CD14-positive monocyte (primary cell): ENCODE measurements around the gene PAK2. TPM values are rescaled to one million over a fixed set of nuclear protein-coding genes. Genes with fewer than 3 reads are reported as not detected.

ENCODE experiments used
- DNase-seq, 3 donors: peaks; one replicate each; pipeline ENCODE4 v3.0.0-alpha.2; 2011 to 2022
- H2AFZ ChIP-seq: 2 replicates; pipeline ENCODE4 v1.6.0; 2012; ENCODE audit warnings: mild to moderate bottlenecking, low read depth, low read length, inconsistent platforms; ENCODE audit not compliant: insufficient read depth, poor library complexity, severe bottlenecking
- H3K27ac ChIP-seq, 2 donors: 1 replicate in 1 of 2; 2 replicates in 1 of 2; pipeline ENCODE4 v1.5.1; 2012 to 2013; ENCODE audit warnings: low read length in 2 of 2, control low read depth in 1 of 2, inconsistent platforms in 1 of 2, low read depth in 1 of 2, mild to moderate bottlenecking in 1 of 2
- H3K27me3 ChIP-seq, 2 donors: one replicate each; pipeline versions ENCODE4 v1.6.0 to v1.6.1; 2011 to 2013; ENCODE audit warnings: low read length in 2 of 2; ENCODE audit not compliant: control insufficient read depth in 2 of 2, insufficient read depth in 2 of 2
- H3K36me3 ChIP-seq, 2 donors: replicated peaks in 1 of 2; 1 replicate in 1 of 2; 2 replicates in 1 of 2; pipeline versions ENCODE4 v1.5.1 to v1.6.1; 2012 to 2013; ENCODE audit warnings: low read length in 2 of 2, control low read depth in 1 of 2, inconsistent platforms in 1 of 2, mild to moderate bottlenecking in 1 of 2; ENCODE audit not compliant: insufficient read depth in 2 of 2, control insufficient read depth in 1 of 2
- H3K4me1 ChIP-seq, 2 donors: 1 replicate in 1 of 2; 2 replicates in 1 of 2; pipeline versions ENCODE4 v1.5.1 to v1.6.1; 2012 to 2013; ENCODE audit warnings: low read length in 2 of 2, control low read depth in 1 of 2, inconsistent platforms in 1 of 2, mild to moderate bottlenecking in 1 of 2, moderate library complexity in 1 of 2; ENCODE audit not compliant: insufficient read depth in 2 of 2, control insufficient read depth in 1 of 2
- H3K4me2 ChIP-seq: replicated peaks from 2 replicates; pipeline ENCODE3; 2012; ENCODE audit warnings: low read length, moderate library complexity, mild to moderate bottlenecking; ENCODE audit not compliant: poor library complexity, severe bottlenecking; ENCODE audit errors: extremely low read depth
- H3K4me3 ChIP-seq, 3 experiments: fragments of 200-600 bp in 1 of 3; sonication (generic) in 1 of 3; replicated peaks in 1 of 3; 1 replicate in 2 of 3; 2 replicates in 1 of 3; pipeline ENCODE4 v1.5.1; 2011 to 2013; ENCODE audit warnings: low read length in 3 of 3, mild to moderate bottlenecking in 3 of 3, control low read depth in 2 of 3, low read depth in 2 of 3, inconsistent platforms in 1 of 3, moderate library complexity in 1 of 3
- H3K79me2 ChIP-seq: 2 replicates; pipeline ENCODE4 v1.6.0; 2012; ENCODE audit warnings: mild to moderate bottlenecking, control low read depth, inconsistent platforms, low read length, moderate library complexity; ENCODE audit not compliant: insufficient read depth
- H3K9ac ChIP-seq: 2 replicates; pipeline ENCODE4 v1.6.0; 2017; ENCODE audit warnings: low read length, mild to moderate bottlenecking; ENCODE audit not compliant: insufficient read depth, poor library complexity, severe bottlenecking
- H3K9me3 ChIP-seq, 2 donors: replicated peaks in 1 of 2; 1 replicate in 1 of 2; 2 replicates in 1 of 2; pipeline versions ENCODE4 v1.5.1 to v1.6.1; 2012 to 2013; ENCODE audit warnings: low read length in 2 of 2, control low read depth in 1 of 2; ENCODE audit not compliant: control insufficient read depth in 1 of 2, insufficient read depth in 1 of 2
- H4K20me1 ChIP-seq: 2 replicates; pipeline ENCODE4 v1.6.0; 2012; ENCODE audit warnings: mild to moderate bottlenecking, low read length, control low read depth, moderate library complexity; ENCODE audit not compliant: insufficient read depth
- H3K27ac Mint-ChIP-seq, 7 donors: one replicate each; pipeline ENCODE4 v1.8.0; 2020; ENCODE audit warnings: mild to moderate bottlenecking in 7 of 7, mixed read lengths in 7 of 7, moderate library complexity in 6 of 7, inconsistent platforms in 2 of 7
- H3K27me3 Mint-ChIP-seq, 3 donors: one replicate each; pipeline ENCODE4 v1.8.0; 2021 to 2022; ENCODE audit warnings: low read depth in 3 of 3, mild to moderate bottlenecking in 3 of 3, mixed read lengths in 3 of 3, moderate library complexity in 3 of 3, inconsistent platforms in 1 of 3
- H3K36me3 Mint-ChIP-seq, 2 donors: one replicate each; pipeline ENCODE4 v1.8.0; 2020; ENCODE audit warnings: mixed read lengths in 2 of 2, inconsistent platforms in 1 of 2, mild to moderate bottlenecking in 1 of 2
- H3K4me1 Mint-ChIP-seq: one replicate; pipeline ENCODE4 v1.8.0; 2020; ENCODE audit warnings: mild to moderate bottlenecking, mixed read lengths
- H3K4me3 Mint-ChIP-seq, 2 donors: one replicate each; pipeline ENCODE4 v1.8.0; 2020; ENCODE audit warnings: mild to moderate bottlenecking in 2 of 2, mixed read lengths in 2 of 2, moderate library complexity in 1 of 2
- H3K9me3 Mint-ChIP-seq, 7 donors: one replicate each; pipeline ENCODE4 v1.8.0; 2020 to 2022; ENCODE audit warnings: mixed read lengths in 7 of 7, mild to moderate bottlenecking in 6 of 7, moderate library complexity in 6 of 7, inconsistent platforms in 2 of 7
- WGBS: methylation state at CpG from one replicate; pipeline ENCODE4 v1.1.5; 2013; ENCODE audit warnings: missing lambda C conversion rate; ENCODE audit not compliant: insufficient coverage; 5-methylcytosine and 5-hydroxymethylcytosine counted together
- intact Hi-C, 2 donors: fragments of 100-400 bp; cut with micrococcal nuclease; formaldehyde crosslinking; loops; one replicate each; pipeline versions ENCODE4 v1.15.0 to v1.15.1; 2023
- polyA plus RNA-seq, 3 donors: library from polyadenylated mRNA; depleted of rRNA in 1 of 3; unstranded in 2 of 3; stranded (reverse) in 1 of 3; fragments of 300-500 nt in 2 of 3; fragments of >200 nt in 1 of 3; fragmentation: Illumina TruSeq in 2 of 3; gene quantifications; 1 replicate in 2 of 3; 2 replicates in 1 of 3; pipeline ENCODE4 v1.2.3, GENCODE V29; 2012 to 2021
- TF ChIP-seq, protein P1 (sequence below): fragments of 200-600 bp; IDR thresholded peaks from one replicate; pipeline ENCODE4 v1.8.0; 2022; ENCODE audit warnings: antibody characterized with exemption, mild to moderate bottlenecking

The PAK2 gene
- polyA plus RNA-seq, 3 donors, result 32.4 to 44.2 (median 33.2) TPM

DNA sequence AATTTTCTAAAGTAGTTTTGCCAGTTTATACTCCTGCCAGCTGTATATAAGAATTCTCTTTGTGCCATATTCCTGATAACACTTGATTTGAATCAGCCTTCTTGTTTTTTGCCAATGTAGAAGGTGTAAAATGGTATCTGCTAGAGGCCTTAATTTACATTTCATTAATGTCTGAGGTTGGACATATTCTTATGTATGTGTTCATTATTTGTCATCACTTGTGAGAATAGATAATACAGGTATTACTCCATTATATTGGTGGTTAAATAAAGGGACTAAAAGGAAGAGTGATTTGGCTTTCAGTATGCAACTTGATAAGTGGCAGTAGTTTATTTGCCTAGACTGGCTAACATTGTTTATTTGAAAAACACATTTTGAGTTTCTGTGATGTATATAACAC, 25.8 kb downstream of the PAK2 start:
- Histone ChIP-seq H3K79me2 (peaks cover 86% of the 10 kb centered on the region), H3K27ac (no peak overlapping the region), H3K4me3 (no peak overlapping the region), H2AFZ (no peak overlapping the region), H3K27me3 (no peaks in the 10 kb centered on the region), H3K36me3 (peaks cover 8 to 33% of the 10 kb centered on the region in 2 donors), H3K9me3 (no peaks in the 10 kb centered on the region), H3K9ac (no peak overlapping the region), H3K4me1 (no peaks in the 10 kb centered on the region), H3K4me2 (no peak overlapping the region), H4K20me1 (peaks cover 84% of the 10 kb centered on the region)
- Mint-ChIP-seq H3K36me3 (peaks cover 12 to 57% of the 10 kb centered on the region in 2 donors), H3K27ac (peak overlapping the region in 2 of 7 donors; percentile 20 to 49), H3K9me3 (peaks cover 0 to 2% (median 0%) of the 10 kb centered on the region in 7 donors), H3K4me1 (peaks cover 6% of the 10 kb centered on the region), H3K4me3 (no peak overlapping the region), H3K27me3 (no peaks in the 10 kb centered on the region)
- no peak for DNase-seq
- intact Hi-C loops, result no loop called here
- TF ChIP-seq, protein P1, sequence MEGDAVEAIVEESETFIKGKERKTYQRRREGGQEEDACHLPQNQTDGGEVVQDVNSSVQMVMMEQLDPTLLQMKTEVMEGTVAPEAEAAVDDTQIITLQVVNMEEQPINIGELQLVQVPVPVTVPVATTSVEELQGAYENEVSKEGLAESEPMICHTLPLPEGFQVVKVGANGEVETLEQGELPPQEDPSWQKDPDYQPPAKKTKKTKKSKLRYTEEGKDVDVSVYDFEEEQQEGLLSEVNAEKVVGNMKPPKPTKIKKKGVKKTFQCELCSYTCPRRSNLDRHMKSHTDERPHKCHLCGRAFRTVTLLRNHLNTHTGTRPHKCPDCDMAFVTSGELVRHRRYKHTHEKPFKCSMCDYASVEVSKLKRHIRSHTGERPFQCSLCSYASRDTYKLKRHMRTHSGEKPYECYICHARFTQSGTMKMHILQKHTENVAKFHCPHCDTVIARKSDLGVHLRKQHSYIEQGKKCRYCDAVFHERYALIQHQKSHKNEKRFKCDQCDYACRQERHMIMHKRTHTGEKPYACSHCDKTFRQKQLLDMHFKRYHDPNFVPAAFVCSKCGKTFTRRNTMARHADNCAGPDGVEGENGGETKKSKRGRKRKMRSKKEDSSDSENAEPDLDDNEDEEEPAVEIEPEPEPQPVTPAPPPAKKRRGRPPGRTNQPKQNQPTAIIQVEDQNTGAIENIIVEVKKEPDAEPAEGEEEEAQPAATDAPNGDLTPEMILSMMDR, result no peak

DNA sequence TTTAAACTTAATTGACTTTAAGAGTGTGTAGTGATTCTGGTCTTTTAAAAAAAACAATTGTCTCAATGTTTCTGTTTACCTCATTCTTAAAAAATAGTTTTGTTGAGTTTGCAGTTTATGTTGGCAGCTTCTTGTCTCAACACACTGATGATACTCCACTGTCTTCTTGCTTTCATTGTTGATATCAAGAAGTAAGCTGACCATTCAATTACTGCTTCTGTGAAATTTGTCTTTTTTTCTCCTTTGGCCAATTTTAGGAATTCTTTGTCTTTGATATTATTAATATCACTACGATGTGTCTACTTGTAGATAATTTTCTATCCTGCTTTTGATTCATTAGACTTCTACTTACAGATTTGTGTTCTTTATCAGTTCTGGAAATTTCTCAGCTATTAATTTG, 31.4 kb downstream of the PAK2 start:
- H3K4me2 ChIP-seq, result no peak overlapping the region
- TF ChIP-seq, protein P1, result no peak
- no peak overlapping the region for H3K9ac ChIP-seq
- intact Hi-C loops, result no loop called here
- no peak for DNase-seq
- H4K20me1 ChIP-seq, result peaks cover 100% of the 10 kb centered on the region
- H2AFZ ChIP-seq, result no peak overlapping the region
- H3K4me1 ChIP-seq, result no peaks in the 10 kb centered on the region
- Mint-ChIP-seq H3K4me3 (no peak overlapping the region), H3K36me3 (peaks cover 5 to 35% of the 10 kb centered on the region in 2 donors), H3K4me1 (peaks cover 32% of the 10 kb centered on the region), H3K9me3 (no peaks in the 10 kb centered on the region), H3K27ac (peak overlapping the region in 2 of 7 donors; percentile 6 to 52), H3K27me3 (peaks cover 0 to 1% (median 0%) of the 10 kb centered on the region in 3 donors)
- no CpG with 5 or more reads among the region's 1 CpG for WGBS
- no peak overlapping the region for H3K4me3 ChIP-seq
- peaks cover 100% of the 10 kb centered on the region for H3K79me2 ChIP-seq
- H3K9me3 ChIP-seq, result no peaks in the 10 kb centered on the region
- H3K27me3 ChIP-seq, result no peaks in the 10 kb centered on the region
- H3K36me3 ChIP-seq, result peaks cover 7 to 28% of the 10 kb centered on the region in 2 donors
- no peak overlapping the region for H3K27ac ChIP-seq
